NCI-H2081 (cell line): ENCODE measurements around the gene WDR20.
A peak's percentile ranks its signal among the peaks of the same experiment; 100 is the strongest.

Experiments
- DNase-seq, 2 experiments: peaks; one replicate each; lab custom pipeline; 2025; lab: John Stamatoyannopoulos, UW

WDR20 gene

DNA sequence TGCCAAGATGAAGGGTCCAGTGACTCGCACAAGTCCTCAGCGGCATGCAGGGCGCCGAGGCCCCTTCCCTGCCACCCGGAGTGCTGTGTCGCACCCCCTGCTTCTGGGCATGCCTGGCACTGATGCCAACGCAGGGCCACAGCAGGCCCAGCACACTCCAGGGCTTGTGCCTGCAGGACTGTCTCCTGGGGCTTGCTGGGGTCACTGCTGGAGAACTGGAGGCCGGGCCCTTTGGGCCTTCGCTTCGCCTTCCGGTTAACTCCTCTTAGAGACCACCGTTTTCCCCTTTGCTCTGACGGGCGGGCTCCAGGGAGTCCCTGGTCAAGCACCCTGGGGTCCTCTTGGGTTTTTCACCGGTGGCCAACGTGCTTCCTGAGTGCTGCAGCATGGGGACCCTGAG, 79.6 kb downstream of the WDR20 start:
- no peak for DNase-seq

DNA sequence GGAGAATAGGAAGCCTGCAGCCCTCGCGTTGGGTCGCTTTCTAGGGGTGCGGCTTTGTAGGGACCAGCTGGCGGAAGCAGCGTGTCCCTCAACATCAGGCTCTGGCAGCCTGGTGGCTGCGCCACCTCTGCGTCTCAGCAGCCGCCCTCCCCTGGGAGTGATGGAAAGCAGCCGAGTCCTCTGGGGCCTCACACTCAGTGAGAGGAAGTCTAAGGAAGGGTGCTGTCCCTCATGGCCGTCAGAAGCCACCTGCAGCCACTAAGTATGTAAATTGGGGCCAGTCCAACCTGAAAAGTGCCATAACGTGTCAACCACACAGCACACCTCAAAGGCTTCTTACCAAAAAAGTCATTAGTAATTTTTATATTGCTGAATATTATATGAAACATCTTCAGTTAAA, 80.3 kb downstream of the WDR20 start:
- no peak for DNase-seq

DNA sequence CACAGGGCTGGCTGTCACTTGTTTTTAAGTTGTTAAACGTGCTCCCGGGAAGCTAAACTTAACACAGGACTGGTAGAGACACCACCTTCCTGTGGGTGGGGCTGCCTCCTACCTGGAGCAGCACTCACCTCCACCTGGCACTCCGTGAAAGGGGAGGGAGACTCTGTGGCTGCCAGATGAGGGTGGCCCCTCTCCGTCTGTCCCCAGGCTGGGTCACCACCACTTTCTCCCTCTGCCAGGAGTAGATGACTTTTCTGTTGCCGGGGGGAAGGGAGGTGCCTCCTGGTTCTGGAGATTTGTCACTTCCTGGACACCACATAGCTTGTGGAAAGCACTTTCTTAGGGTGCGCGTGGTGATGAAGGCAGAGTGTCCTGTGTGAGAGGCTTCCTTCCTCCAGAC, 81.3 kb downstream of the WDR20 start:
- DNase-seq: no peak

DNA sequence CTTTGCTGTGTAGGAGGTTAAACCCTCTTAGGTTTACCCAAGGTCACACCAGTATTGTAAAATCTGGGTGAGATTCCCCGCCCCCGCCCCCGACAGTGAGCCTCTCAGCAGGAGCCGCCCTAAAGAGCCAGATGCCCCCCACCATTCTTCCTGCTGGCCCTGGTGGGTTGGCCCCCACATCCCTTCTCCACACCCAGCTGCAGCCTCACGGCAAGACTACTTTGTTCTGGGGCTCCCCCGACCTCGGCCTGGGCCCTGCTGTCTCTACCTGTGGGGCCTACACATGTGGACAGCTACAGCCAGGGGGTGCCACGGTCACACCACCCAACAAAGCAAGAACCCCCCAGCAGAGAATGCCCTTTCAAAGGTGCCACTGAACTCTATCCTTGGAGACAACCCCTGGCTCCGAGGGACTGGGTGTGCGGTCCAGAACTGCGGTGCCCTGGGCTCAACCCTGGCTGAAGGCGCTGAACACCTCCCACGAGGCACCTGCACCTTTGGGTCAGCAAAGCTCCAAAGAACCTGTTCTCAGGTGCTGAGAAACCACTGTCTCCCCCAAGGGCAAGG, 82.4 kb downstream of the WDR20 start:
- no peak for DNase-seq

DNA sequence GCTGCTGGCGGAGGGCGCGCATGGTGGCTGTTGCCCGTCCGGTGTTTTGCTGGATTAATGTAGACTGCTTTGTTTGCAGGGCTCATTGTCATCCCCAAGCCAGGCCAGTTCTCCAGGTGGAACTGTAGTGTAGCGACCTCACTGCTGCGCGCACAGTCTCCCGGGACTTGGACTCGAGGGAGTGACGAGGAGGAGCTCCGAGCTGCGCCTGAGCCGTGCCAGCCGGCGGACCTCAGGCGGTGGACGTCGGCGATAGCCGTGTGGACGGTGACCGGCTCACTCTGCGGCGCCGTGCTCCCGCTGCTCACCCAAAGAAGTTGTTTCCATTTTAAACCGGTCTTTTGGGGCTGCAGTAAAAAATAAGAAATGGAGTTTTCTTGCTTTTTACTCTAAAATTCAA, 83.1 kb downstream of the WDR20 start:
- DNase-seq: no peak

DNA sequence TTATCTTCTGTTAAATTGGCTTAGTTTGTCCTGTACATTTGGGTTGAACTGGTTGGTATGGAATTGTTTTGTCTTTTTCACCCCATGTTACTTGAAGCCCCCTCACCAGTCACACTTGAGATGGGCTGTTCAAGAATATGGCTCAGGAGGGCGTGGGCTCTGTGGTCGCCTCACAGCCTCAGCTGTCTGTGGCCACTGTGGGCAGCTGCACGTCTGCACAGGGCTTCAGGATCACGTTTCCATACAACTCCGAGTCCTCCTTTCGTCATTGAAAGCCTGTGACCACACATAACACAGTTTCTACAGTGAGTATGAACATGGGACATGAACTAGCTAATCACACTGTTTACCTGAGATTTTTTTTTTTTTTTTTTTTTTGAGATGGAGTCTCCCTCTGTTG, 84.0 kb downstream of the WDR20 start:
- DNase-seq: no peak

DNA sequence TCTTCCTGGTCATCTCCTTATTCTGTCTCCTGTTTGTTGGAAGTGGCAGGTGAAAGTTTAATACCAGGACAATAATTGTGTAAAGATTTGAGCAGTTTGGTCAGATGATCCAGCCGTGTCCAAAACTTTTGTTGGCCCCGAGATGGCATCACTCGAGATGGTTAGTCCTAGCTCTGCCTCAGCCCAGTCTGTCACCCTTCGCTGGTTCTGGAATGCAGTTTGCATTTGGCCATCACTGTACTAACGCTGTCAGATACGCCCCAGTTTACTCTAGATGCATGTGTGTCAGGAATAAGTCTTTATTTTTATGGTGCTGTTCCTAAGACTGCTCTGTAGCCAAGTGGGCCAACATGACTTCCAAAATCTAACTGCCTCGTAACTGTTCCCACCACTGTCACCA, 85.7 kb downstream of the WDR20 start:
- DNase-seq: no peak

DNA sequence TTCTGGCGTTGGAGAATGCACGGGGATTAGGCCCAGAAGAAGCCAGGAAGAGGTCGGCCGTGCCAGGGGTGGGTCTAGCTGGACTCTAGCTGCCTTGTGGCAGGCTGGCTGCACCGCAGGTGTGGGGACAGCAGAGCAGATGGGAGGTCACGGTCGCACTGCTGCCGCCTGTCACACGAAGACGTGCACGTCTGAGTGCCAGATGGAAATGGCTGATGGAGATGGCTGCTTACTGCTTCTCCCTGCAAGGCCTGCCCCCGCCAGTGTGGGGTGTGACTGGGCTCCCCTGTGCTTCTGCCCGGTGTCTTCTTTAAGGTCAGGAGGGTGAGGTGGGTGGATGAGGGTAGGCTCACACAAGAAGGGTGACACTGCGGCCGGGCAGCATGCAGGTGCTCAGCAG, 86.2 kb downstream of the WDR20 start:
- no peak for DNase-seq

DNA sequence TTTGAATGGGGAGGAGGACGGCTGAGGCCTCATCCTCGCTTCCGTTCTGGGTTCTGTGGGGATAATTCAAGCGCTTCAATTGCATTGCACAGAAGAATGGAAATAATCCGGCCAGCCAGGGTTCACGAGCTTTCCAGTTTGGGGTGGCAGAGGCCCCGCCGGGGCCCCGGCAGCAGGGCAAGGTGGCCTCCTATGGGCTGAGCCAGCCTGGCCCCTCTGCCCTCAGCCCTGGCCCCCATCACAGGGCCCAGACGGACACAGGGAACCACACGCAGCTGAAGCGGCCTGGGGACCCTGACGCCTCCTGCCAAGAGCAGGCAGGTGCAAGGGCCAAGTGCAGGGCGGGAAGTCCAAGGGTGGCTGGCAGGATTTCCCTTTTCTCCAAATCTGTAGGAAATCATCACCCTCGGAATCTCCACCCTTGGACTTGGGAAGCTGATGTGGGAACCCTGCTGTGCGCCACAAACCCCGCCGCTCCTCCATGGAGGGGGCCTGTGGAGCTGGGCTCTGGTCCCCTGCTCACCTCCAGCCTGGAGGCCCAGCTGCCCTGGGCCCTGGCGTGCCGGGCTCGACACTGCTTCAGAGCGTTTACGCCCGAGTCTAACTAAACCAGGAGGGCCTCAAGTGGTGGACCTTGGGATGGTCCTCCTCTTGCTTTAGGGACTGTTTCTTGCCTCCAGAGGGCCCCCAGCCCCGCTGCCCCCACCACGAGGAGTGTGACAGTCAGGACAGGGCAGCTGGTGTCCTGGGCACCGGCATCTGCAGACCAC, 86.8 kb downstream of the WDR20 start:
- no peak for DNase-seq

DNA sequence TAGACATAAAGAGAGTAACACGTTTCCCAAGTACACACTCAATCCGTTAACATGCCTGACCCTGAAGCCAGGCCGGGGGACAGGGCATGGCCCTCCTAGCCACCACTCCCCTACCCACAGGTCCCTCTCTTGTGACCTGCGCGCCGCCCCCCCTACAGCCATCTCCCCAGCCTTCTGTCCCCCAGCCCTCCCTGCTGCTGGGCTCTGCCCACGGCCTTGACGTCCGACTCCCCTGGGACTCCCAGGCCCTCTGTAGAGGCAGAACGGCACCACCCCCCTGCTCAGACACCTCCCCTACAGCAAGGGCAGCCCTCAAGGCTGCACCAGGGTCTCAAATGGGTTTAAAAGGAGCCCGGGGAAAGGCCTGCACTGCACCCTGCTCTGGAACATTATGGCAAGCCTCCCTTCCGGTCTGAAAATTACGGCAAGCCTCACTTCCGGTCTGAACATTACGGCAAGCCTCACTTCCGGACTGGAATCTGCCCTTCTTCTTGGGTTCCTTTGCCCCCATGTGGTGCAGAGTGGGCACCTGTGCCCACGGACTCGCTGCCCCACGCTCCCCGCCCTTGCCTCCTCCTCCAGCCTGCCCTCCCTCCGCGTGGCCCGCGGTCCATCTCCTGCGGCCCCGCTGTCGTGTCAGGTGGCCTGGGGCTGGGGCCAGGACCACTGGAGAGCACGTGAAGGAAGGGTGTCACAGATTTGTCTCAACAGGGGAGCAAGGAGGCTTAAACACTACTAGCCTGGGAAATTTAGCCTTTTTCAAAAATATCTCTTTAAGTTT, 87.7 kb downstream of the WDR20 start:
- no peak for DNase-seq

DNA sequence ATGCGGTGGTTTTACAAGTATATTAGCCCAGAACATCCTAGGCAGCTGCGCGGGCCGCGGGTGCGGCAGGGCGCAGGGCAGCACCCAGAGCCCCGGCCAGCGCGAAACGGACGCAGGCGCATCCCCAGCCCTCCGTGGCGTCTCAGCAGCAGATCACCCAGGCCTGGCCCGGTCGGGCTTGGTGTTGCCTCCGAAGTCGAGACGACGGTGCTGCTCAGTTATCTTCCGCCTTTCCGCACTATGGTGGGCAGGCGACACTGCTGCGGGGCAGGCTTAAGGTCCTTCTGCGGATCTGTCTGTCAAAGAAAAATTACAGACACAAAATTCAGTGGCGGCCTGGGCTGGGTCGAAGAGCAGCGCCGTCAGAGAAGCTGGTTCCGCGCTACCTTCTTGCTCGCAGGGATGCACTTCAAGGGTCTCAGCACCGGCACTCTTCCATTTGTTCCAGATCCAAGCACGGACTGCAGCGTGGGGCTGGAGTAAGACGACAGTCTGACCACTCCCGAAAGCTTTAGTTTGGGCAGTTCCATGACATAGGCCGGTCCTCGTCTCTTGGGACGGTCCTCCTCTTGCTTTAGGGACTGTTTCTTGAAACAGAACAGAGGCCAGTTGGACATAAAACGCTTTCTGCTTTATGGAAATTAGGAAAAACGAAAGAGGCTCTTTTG, 89.5 kb downstream of the WDR20 start:
- no peak for DNase-seq

DNA sequence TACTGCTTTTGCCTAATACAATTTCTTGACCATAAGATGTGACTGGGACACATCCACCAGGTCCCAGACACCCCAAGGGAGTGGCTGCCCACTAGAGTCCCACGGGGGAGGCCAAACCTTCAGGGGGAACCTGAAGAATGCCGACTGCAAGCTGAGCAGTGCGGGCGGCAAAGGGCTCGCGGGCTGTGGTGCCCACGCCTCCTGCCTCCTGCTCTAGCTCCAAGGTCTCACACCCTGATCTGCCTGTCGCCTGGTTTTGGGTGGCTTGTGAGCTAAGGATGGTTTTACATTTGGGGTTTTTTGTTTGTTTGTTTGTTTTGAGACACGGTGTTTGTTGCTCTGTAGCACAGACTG, 90.0 kb downstream of the WDR20 start:
- no peak for DNase-seq

DNA sequence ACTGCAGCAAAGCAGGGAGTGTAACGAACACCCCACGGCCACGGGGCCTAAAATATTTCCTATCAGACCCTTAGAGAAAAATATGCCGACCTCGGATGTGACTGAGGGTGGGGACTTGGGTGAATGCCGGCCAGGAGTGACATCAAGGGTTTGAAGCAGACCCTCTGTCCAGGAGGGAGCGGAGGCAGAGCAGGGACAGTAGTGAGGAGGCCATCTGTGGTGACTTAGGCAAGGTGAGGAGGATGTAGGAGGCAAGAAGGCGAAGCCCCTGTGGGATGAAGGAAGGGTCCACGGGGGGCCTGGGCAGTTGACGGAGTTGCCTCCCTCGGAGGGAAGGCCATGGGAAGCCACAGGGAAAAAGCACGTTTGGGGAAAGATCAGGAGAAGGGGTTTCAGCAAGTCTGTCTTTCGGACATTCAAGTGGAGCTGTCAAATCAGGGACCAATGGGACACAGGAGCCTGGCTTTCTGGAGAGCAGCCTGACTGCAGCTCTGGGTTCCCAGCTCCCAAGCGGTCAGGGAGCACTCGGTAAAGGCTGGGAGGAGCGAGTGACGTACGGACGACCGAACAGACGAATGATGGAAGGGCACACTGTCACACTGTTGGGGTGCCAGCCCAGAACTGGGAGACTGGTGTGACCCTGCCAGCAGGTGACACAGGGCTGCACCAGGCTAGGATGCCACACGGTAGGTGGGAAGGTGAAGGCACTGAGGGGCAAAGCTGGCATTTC, 90.9 kb downstream of the WDR20 start:
- DNase-seq: no peak

DNA sequence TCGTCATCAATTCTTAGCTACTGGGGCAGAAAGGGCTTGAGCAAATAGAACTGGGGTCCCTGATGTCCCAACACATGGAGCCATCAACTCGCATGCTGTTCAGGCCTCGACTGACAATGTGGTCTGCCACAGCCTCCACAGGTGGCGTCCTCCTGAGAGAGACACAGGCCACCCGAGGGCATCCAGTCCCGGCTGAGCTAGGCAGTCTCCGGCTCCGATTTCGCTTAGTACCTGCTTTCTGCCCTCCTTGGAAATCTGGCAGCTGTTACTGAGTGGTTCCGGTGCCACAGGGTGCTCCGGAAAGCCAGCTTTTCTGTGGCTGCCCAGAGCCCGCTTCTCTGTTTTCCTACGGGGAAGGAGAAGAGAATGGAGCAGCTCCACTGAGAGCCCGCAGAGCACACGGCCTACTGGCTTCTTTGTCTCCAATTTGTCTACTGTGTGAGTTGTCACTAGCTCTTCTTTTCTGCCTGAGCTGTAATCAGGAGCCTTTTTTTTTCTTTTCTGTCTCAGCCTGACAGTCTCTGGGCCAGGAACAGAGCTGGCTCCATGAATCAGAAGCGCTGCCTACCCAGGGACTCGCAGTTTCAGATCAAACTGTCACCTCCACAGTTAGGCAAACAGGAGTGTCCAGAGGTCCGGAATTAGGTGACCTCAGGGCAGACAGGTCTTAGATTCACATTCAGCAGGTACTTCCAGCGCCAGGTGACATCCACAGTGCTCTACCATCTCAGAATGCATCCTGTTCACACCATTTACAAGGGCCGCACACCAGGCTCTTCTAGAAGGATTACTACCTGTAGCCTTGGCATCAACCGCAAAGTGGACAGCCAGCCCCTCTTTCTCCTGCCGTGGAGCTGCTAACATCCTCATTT, 92.0 kb downstream of the WDR20 start:
- no peak for DNase-seq

DNA sequence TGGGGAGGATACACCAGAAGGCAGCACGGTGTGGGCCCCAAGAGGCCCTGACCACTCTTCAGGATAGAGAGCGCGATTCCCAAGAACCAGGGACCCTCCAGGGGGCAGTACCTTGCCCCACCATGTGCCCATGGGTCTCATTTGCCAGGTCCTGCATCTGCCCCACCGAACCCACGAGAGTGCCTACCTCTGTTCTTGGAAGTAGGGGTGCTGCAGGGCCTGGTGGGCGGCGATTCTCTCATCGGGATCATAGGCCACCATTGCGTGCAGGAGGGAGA, 92.6 kb downstream of the WDR20 start:
- DNase-seq: no peak

DNA sequence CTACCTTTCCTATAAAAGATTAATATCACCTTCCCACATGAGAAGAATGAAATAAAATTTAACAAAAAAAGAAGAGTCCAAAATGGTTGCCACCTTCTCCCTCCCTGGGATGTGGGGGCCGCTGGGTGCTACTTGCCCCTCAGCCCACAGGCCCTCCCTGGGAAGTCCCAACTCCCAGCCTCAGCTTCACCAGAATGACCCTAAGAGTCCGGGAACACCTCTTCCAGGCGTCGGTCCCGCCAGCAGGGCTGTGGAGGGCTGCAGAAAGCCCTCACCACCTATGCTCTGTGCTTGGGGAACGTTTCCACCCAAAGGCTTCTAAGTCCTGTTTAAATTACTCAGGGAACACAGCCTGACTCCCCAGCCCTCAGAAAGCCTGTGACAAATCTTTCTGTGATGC, 93.4 kb downstream of the WDR20 start:
- no peak for DNase-seq

DNA sequence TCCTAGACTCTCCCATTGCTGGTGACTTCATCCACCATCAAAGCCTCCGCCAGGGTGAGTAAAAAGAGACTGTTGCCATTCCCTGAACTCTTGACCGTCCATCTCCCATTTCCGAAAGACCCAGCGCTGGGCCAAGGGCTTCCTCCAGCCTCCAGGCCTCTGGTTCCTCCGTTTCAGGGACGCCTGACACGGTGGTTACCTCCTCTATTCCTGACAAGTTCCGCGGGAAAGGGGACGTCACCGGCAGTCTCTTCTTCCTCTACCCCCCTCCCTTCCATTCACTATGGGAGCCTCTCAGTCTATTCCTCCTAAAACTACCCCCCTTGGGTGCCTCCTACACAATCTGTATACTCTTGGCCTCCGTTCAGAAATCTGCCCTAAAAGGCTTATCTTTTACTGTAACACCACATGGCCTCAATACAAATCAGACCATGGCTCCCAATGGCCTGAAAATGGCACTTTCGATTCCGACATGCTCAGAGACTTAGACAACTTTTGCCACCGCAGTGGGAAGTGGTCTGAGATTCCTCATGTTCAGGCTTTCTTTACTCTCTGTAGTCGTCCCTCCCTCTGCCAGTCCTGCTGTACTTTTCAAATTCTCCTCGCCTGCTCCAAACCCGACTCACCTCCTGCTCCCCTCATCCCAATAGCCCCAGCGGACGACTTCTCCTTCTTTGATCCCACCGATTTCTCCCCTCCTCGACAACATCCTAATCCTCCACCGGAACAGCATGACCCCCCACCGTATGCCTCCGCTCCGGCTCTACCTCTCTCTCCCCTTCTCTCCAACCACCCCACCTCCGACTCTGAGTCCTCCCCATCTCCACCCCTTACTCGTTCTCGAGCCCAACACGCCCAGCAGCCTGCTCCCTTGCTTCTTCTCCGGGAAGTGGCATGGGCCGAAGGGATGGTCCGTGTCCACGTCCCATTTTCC, 94.9 kb downstream of the WDR20 start:
- DNase-seq: no peak

DNA sequence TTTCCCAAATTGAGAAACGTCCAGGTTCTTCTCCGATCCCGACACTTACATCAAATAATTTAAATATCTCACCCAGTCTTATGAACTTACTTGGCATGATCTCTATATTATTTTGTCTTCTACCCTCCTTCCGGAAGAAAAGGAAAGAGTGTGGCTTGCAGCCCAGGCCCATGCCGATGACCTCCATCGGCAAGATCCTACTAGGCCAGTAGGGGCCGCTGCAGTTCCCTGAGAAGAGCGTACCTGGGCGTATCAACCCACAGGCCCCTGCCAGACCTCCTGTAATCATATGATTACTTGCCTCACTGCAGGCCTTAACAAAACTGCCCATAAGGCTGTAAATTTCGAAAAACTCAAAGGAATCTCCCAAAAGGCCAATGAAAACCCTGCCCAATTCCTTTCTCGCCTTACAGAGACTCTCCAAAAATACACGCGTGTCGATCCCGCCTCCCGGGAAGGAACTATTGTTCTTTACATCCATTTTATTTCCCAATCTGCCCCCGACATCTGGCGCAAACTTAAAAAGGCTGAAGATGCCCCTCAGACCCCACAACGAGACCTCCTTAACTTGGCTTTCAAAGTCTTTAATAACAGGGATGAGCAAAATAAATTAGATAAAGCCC, 95.7 kb downstream of the WDR20 start:
- DNase-seq: peak; percentile 84 to 87

DNA sequence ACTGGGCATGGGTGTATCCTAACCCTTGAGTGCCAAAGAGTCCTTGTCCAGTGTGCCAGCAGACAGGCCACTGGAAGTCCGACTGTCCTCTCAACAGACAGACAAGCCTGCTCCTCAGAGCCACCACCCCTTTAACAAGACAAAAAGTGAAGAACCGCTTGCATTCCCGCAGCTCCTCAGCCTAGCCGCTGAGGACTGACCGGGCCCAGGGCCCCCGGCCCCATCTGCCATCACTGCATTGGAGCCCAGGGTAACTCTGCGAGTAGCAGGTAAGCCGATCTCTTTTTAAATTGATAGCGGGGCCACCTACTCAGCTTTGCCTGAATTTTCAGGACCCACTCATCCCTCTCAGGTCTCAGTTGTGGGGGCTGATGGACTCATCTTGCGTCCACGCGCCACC, 96.3 kb downstream of the WDR20 start:
- no peak for DNase-seq

DNA sequence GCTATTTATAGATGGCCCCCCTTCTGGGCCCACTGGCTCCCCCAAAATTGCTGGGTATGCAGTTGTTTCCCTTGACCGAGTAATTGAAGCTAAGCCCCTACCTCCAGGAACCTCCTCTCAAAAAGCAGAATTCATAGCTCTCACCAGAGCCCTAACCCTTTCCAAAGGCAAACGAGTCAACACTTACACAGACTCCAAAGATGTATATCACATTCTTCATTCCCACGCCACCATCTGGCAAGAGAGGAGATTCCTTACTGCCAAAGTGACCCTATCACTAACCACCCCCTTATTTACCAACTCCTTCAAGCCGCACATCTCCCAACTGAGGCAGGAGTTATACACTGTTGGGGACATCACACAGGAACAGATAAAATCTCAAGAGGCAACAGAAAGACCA, 98.4 kb downstream of the WDR20 start:
- no peak for DNase-seq
